Ascending aorta (tissue), 2 donors: ENCODE data around the gene SPEM1. TPM values are rescaled to one million over a fixed set of nuclear protein-coding genes. Genes with fewer than 3 reads are reported as not detected.

Source experiments
- DNase-seq, 2 donors: peaks; one replicate each; pipeline ENCODE4 v3.0.0-alpha.2; 2019; ENCODE audit warnings: low spot score in 2 of 2
- H3K27ac ChIP-seq, 2 donors: fragments of 200-600 bp; sonication (generic); one replicate each; pipeline ENCODE4 v1.5.1; 2016 to 2017; ENCODE audit warnings: mild to moderate bottlenecking in 1 of 2
- H3K27me3 ChIP-seq: fragments of 200-600 bp; sonication (generic); one replicate; pipeline ENCODE4 v1.5.1; 2017
- H3K36me3 ChIP-seq, 2 donors: fragments of 200-600 bp; sonication (generic); one replicate each; pipeline ENCODE4 v1.5.1; 2016
- H3K4me1 ChIP-seq, 2 donors: fragments of 200-600 bp; sonication (generic); one replicate each; pipeline ENCODE4 v1.5.1; 2016 to 2017; ENCODE audit warnings: mild to moderate bottlenecking in 1 of 2
- H3K4me3 ChIP-seq, 2 donors: fragments of 200-600 bp; sonication (generic); one replicate each; pipeline ENCODE4 v1.5.1; 2016 to 2017; ENCODE audit warnings: mild to moderate bottlenecking in 1 of 2
- H3K9me3 ChIP-seq, 2 donors: fragments of 200-600 bp; sonication (generic); one replicate each; pipeline ENCODE4 v1.5.1; 2016
- CTCF ChIP-seq, 3 experiments: fragments of 200-600 bp in 2 of 3; fragments of 450-650 bp in 1 of 3; sonication (generic) in 2 of 3; IDR thresholded peaks; one replicate each; pipeline ENCODE4 v1.5.1; 2016 to 2019; ENCODE audit warnings: antibody characterized with exemption in 3 of 3, mild to moderate bottlenecking in 1 of 3, moderate library complexity in 1 of 3
- intact Hi-C: fragments of 100-400 bp; cut with DNase I; formaldehyde crosslinking; loops from one replicate; pipeline ENCODE4 v1.15.1; 2023
- total RNA-seq: library from RNA; depleted of rRNA; stranded (reverse); fragments of >200 nt; gene quantifications from one replicate; pipeline ENCODE4 v1.1.0, GENCODE V29; 2016

SPEM1 gene
- total RNA-seq, 1 donor from 2014 or later, result not detected

- intact Hi-C loops, result loop anchor here (1.0 to 2.0 kb wide), 4 partner anchors 18 to 124 kb away; partner anchors contain the start of genes KCTD11, POLR2A and SENP3
- peaks cover 18 to 36% of the 10 kb centered on the region in 2 donors for H3K4me1 ChIP-seq
Observed at GRCh38 chr17:7436556-7437368, 16.6 kb downstream of the SPEM1 start.

GRCh38 chr17:7437369-7437863, 17.3 kb downstream of the SPEM1 start:
- DNase-seq, result no peak
- Histone ChIP-seq H3K27ac (peak overlapping the region in 1 of 2 donors; percentile 45), H3K27me3 (peaks cover 14% of the 10 kb centered on the region), H3K4me1 (peaks cover 18 to 36% of the 10 kb centered on the region in 2 donors), H3K4me3 (peak overlapping the region; percentile 45 to 69), H3K36me3 (no peaks in the 10 kb centered on the region), H3K9me3 (no peaks in the 10 kb centered on the region)
- TF ChIP-seq CTCF (IDR thresholded peaks at IDR 0.05), result no peak
- intact Hi-C loops, result loop anchor here (1.0 to 2.0 kb wide), 3 partner anchors 17 to 123 kb away; partner anchors contain the start of genes POLR2A and SENP3

More at GRCh38 chr17:7436556-7437368, 16.6 kb downstream of the SPEM1 start:
- peak in 1 of 2 donors; percentile 86 for DNase-seq
- TF ChIP-seq CTCF (IDR thresholded peaks at IDR 0.05), result peak; percentile 61 to 89 (median 76)
- H3K27me3 ChIP-seq, result peaks cover 14% of the 10 kb centered on the region
- H3K9me3 ChIP-seq, result no peaks in the 10 kb centered on the region
- H3K27ac ChIP-seq, result peak overlapping the region; percentile 45 to 62
- H3K4me3 ChIP-seq, result peak overlapping the region; percentile 59 to 69
- no peaks in the 10 kb centered on the region for H3K36me3 ChIP-seq

GRCh38 chr17:7437950-7438614, 18.0 kb downstream of the SPEM1 start:
- no peak for DNase-seq
- Histone ChIP-seq H3K4me3 (peak overlapping the region; percentile 45 to 69), H3K27ac (peak overlapping the region in 1 of 2 donors; percentile 25), H3K4me1 (peaks cover 18 to 36% of the 10 kb centered on the region in 2 donors), H3K9me3 (no peaks in the 10 kb centered on the region), H3K36me3 (no peaks in the 10 kb centered on the region), H3K27me3 (peaks cover 14% of the 10 kb centered on the region)
- TF ChIP-seq CTCF (IDR thresholded peaks at IDR 0.05), result no peak
- intact Hi-C loops, result loop anchor here (1.0 to 2.0 kb wide), 4 partner anchors 17 to 123 kb away; partner anchors contain the start of genes POLR2A and SENP3

- Histone ChIP-seq H3K4me1 (peaks cover 18 to 36% of the 10 kb centered on the region in 2 donors), H3K27me3 (peaks cover 14% of the 10 kb centered on the region), H3K4me3 (peak overlapping the region; percentile 51 to 69), H3K9me3 (no peaks in the 10 kb centered on the region), H3K36me3 (no peaks in the 10 kb centered on the region), H3K27ac (no peak overlapping the region)
- intact Hi-C loops, result loop anchor here (1.0 kb wide), 1 partner anchor 83 kb away; no protein-coding TSS in a partner anchor
- TF ChIP-seq CTCF (IDR thresholded peaks at IDR 0.05), result no peak
- DNase-seq, result no peak
Observed at GRCh38 chr17:7438656-7439460, 18.7 kb downstream of the SPEM1 start.
